ENCODE data around the gene PEAK1.
A peak's percentile ranks its signal among the peaks of the same experiment; 100 is the strongest.

GRCh38 chr15:77224352-77224751 lies 195.6 kb downstream of the PEAK1 start:
- TF ChIP-seq CTCF (IDR thresholded peaks at IDR 0.05; ENCODE audit: extremely low read depth in 1 of 2, insufficient read depth in 1 of 2, low read depth in 1 of 2, low read length in 2 of 2) (no peak), POLR2A (IDR thresholded peaks at IDR 0.05; ENCODE audit: low read depth, low read length) (peak; percentile 22), EZH2 (IDR thresholded peaks at IDR 0.05; ENCODE audit: borderline replicate concordance, low read depth, low read length, severe bottlenecking) (no peak), GATA2 (IDR thresholded peaks at IDR 0.05; ENCODE audit: insufficient read depth, insufficient read length, low read depth, low read length) (peak; percentile 78)
